Suppressor macrophage treated with lipopolysaccharide for 1 hour (primary cell): ENCODE measurements around the gene CHRNA1.
A peak's percentile ranks its signal among the peaks of the same experiment; 100 is the strongest.
"Not testable (repeated sequence)": the region's sequence is repeated elsewhere in the genome, so short reads cannot be mapped to it uniquely, and the experiment has no call there.

ENCODE experiments used
- DNase-seq, 3 donors: peaks; one replicate each; pipeline ENCODE4 v3.0.0-alpha.2; 2020 to 2022

The CHRNA1 gene

DNA sequence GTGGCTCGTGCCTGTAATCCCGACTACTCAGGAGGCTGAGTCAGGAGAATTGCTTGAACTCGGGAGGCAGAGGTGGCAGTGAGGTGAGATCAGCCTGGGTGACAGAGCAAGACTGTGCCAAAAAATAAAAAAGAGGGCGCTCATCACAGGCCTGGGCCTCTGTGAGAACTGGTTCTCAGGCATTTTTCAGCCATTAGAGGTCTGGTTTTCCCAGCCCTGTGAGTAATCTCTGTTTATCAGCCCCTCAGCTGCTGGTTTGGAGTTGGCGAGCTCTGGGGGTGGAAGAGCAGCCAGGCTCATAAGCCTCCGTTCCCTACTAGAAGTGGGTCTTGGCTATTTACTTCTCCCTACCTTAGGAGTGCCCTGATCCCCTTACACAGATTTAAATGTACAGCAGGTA lies 53.1 kb downstream of the CHRNA1 start:
- no peak for DNase-seq

- DNase-seq, result not testable (repeated sequence)
Observed at GRCh38 chr2:174709416-174710004, 54.8 kb downstream of the CHRNA1 start.

DNA sequence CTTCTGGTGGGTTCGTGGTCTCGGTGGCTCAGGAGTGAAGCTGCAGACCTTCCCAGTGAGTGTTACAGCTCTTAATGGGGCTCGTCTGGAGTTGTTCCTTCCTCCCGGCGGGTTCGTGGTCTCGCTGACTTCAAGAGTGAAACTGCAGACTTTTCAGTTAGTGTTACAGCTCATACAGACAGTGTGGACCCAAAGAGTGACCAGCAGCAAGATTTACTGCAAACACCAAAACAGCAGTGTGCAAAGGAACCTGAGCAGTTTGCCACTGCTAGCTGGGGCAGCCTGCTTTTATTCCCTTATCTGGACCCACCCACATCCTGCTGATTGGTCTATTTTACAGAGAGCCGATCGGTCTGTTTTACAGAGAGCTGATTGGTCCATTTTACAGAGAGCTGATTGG lies 55.6 kb downstream of the CHRNA1 start:
- no peak for DNase-seq

DNA sequence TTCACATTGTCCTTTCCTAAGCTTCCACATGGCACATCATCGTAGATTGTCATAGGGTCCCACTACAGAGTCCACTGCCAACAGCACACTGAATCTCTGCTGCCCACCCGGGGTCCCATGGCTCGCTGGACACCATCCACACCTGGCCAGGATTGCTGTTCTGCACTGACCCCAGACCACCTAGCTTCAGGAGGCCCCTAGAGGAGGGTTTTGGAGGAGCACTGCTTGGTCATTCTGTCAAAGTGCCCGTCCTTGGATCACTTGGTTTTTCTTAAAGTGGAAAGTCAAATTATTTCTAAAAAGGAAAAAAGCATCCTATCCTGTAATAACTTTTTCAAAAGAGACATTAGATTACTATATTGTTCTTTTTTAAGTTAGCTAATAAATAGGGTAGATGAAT lies 59.0 kb downstream of the CHRNA1 start:
- DNase-seq, result no peak

DNA sequence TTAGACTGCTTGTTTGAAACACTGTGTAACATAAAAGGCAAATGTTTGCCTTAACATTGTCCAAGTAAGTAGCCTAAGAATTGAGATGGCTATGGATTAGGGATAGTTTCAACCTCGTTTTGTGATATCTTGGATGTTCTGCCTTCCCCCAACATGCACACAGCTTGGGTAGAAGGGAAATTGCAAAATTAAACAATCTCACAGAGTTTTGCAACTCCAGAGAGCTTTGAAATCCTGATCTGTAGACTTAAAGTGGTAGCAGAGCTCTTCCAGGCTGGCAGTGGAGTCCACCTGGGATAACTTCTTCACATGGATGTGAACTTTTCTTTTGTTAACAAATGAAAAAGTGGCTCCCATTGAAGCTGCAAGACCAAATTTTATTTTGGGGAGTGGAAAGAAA lies 59.6 kb downstream of the CHRNA1 start:
- peak; percentile 39 to 67 (median 48) for DNase-seq

- DNase-seq, result peak; percentile 37 to 72 (median 70)
Observed at GRCh38 chr2:174704061-174704460, 60.2 kb downstream of the CHRNA1 start.

DNA sequence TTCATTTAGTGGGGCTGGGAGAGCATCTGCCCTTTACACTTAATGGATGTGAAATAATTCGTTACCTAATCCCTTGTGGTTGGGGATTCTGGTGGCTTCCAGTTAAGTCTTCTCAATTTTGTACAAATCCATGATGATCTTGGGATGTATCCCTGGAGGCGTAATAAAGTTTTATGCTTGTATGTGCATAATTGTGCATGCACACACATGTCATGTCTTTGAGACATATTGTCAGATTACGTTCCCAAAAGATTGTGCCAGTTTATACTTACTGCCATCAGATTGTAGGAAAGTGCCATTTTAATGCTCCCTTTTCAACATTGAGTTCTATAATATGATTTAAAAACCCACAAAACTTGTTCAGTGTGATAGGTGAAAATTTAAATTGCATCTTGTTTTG lies 60.8 kb downstream of the CHRNA1 start:
- no peak for DNase-seq

DNA sequence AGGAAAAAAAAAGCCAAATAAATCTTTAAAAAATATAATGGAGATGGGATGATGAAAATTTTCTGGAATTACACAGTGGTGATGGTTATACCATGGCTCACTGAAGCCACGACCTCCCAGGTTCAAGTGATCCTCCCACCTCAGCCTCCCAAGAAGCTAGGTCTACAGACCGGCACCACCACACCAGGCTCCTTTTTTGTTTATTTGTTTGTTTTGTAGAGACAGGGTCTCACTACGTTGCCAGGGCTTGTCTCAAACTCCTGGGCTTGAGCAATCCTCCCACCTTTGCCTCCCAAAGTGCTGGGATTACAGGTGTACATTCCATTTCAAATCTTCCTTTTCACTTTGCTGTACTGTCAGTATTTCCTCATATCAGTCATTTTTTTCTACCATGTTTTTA lies 61.7 kb downstream of the CHRNA1 start:
- no peak for DNase-seq

GRCh38 chr2:174699993-174700766 lies 64.1 kb downstream of the CHRNA1 start:
- peak; percentile 74 to 86 (median 75) for DNase-seq
